Parathyroid adenoma (tissue), 2 donors: ENCODE results near the gene ZNF512.
"Not testable (repeated sequence)": the region's sequence is repeated elsewhere in the genome, so short reads cannot be mapped to it uniquely, and the experiment has no call there.

ENCODE experiments used
- H2AFZ ChIP-seq: fragments of 300-600 bp; sonication (generic); one replicate; pipeline ENCODE4 v1.7.0; 2017; ENCODE audit warnings: antibody characterized with exemption, mild to moderate bottlenecking
- H3K27ac ChIP-seq: fragments of 300-600 bp; sonication (generic); one replicate; pipeline ENCODE4 v1.7.0; 2017
- H3K27me3 ChIP-seq: fragments of 300-600 bp; sonication (generic); one replicate; pipeline ENCODE4 v1.7.0; 2017; ENCODE audit warnings: low read length; ENCODE audit not compliant: control insufficient read depth, insufficient read depth
- H3K36me3 ChIP-seq: fragments of 300-600 bp; sonication (generic); one replicate; pipeline ENCODE4 v1.7.0; 2017; ENCODE audit warnings: low read length; ENCODE audit not compliant: control insufficient read depth, insufficient read depth
- H3K4me1 ChIP-seq: fragments of 300-600 bp; sonication (generic); one replicate; pipeline ENCODE4 v1.7.0; 2017; ENCODE audit warnings: control low read depth
- H3K4me2 ChIP-seq: fragments of 300-600 bp; sonication (generic); one replicate; pipeline ENCODE4 v1.7.0; 2017; ENCODE audit warnings: low read length
- H3K4me3 ChIP-seq: fragments of 300-600 bp; sonication (generic); one replicate; pipeline ENCODE4 v1.7.0; 2017; ENCODE audit warnings: low read depth, low read length
- H3K79me2 ChIP-seq: fragments of 300-600 bp; sonication (generic); one replicate; pipeline ENCODE4 v1.7.0; 2017; ENCODE audit warnings: control low read depth
- H3K9ac ChIP-seq: fragments of 300-600 bp; sonication (generic); one replicate; pipeline ENCODE4 v1.7.0; 2017; ENCODE audit warnings: mild to moderate bottlenecking
- H3K9me3 ChIP-seq: fragments of 300-600 bp; sonication (generic); one replicate; pipeline ENCODE4 v1.7.0; 2017; ENCODE audit warnings: low read length; ENCODE audit not compliant: control insufficient read depth
- CTCF ChIP-seq: fragments of 300-600 bp; sonication (generic); IDR thresholded peaks from one replicate; pipeline ENCODE4 v1.7.0; 2017; ENCODE audit warnings: antibody characterized with exemption, mild to moderate bottlenecking
- donor health status: primary hyperparathyroidism.

ZNF512 gene

GRCh38 chr2:27613985-27614384, 31.1 kb downstream of the ZNF512 start:
- H3K79me2 ChIP-seq = peaks cover 2% of the 10 kb centered on the region
- no peak overlapping the region for H2AFZ ChIP-seq
- H3K4me3 ChIP-seq = no peak overlapping the region
- no peak for TF ChIP-seq CTCF
- no peaks in the 10 kb centered on the region for H3K4me1 ChIP-seq
- no peaks in the 10 kb centered on the region for H3K36me3 ChIP-seq
- H3K9ac ChIP-seq = no peak overlapping the region
- no peaks in the 10 kb centered on the region for H3K27me3 ChIP-seq
- no peak overlapping the region for H3K4me2 ChIP-seq
- no peak overlapping the region for H3K27ac ChIP-seq
- no peaks in the 10 kb centered on the region for H3K9me3 ChIP-seq

GRCh38 chr2:27615316-27615715, 32.5 kb downstream of the ZNF512 start:
- Histone ChIP-seq H3K4me3 (no peak overlapping the region), H3K4me1 (no peaks in the 10 kb centered on the region), H2AFZ (no peak overlapping the region), H3K9ac (no peak overlapping the region), H3K27ac (no peak overlapping the region), H3K36me3 (no peaks in the 10 kb centered on the region), H3K27me3 (no peaks in the 10 kb centered on the region), H3K9me3 (no peaks in the 10 kb centered on the region), H3K4me2 (no peak overlapping the region), H3K79me2 (peaks cover 2% of the 10 kb centered on the region)
- no peak for TF ChIP-seq CTCF

GRCh38 chr2:27621524-27621923, 38.7 kb downstream of the ZNF512 start:
- no peak for TF ChIP-seq CTCF
- H3K36me3 ChIP-seq = no peaks in the 10 kb centered on the region
- H3K27me3 ChIP-seq = no peaks in the 10 kb centered on the region

GRCh38 chr2:27622921-27623384, 40.1 kb downstream of the ZNF512 start:
- Histone ChIP-seq H3K79me2 (no peaks in the 10 kb centered on the region), H3K27ac (no peak overlapping the region), H3K9ac (no peak overlapping the region), H3K4me2 (no peak overlapping the region), H3K4me3 (no peak overlapping the region), H3K36me3 (no peaks in the 10 kb centered on the region), H3K4me1 (no peaks in the 10 kb centered on the region), H3K27me3 (no peaks in the 10 kb centered on the region), H2AFZ (no peak overlapping the region), H3K9me3 (no peaks in the 10 kb centered on the region)
- no peak for TF ChIP-seq CTCF

More at GRCh38 chr2:27621524-27621923, 38.7 kb downstream of the ZNF512 start:
- no peak overlapping the region for H3K9ac ChIP-seq
- no peak overlapping the region for H2AFZ ChIP-seq
- H3K4me1 ChIP-seq = no peaks in the 10 kb centered on the region
- H3K9me3 ChIP-seq = no peaks in the 10 kb centered on the region
- H3K4me3 ChIP-seq = no peak overlapping the region
- no peak overlapping the region for H3K4me2 ChIP-seq
- no peak overlapping the region for H3K27ac ChIP-seq
- H3K79me2 ChIP-seq = no peaks in the 10 kb centered on the region

GRCh38 chr2:27624943-27625342, 42.1 kb downstream of the ZNF512 start:
- TF ChIP-seq CTCF = no peak
- Histone ChIP-seq H3K4me1 (peaks cover 7% of the 10 kb centered on the region), H3K79me2 (no peaks in the 10 kb centered on the region), H3K27me3 (no peaks in the 10 kb centered on the region), H3K9ac (no peak overlapping the region), H3K36me3 (no peaks in the 10 kb centered on the region), H2AFZ (no peak overlapping the region), H3K4me3 (no peak overlapping the region), H3K4me2 (no peak overlapping the region), H3K9me3 (no peaks in the 10 kb centered on the region), H3K27ac (no peak overlapping the region)

GRCh38 chr2:27626323-27626722, 43.5 kb downstream of the ZNF512 start:
- not testable (repeated sequence) for H3K27me3 ChIP-seq, H3K9ac ChIP-seq, H3K4me3 ChIP-seq, H3K9me3 ChIP-seq, H3K4me1 ChIP-seq, H3K4me2 ChIP-seq, H3K79me2 ChIP-seq, H2AFZ ChIP-seq, H3K27ac ChIP-seq, H3K36me3 ChIP-seq

- H3K4me2 ChIP-seq, H3K4me3 ChIP-seq, H3K9me3 ChIP-seq, H2AFZ ChIP-seq, H3K4me1 ChIP-seq, H3K9ac ChIP-seq, H3K36me3 ChIP-seq, H3K27me3 ChIP-seq, H3K79me2 ChIP-seq, H3K27ac ChIP-seq: not testable (repeated sequence)
Measured at GRCh38 chr2:27626921-27627320, 44.1 kb downstream of the ZNF512 start.
